Muscle of leg (tissue), 11 donors: Measurements from ENCODE around the gene CHST11. TPM values are rescaled to one million over a fixed set of nuclear protein-coding genes. Genes with fewer than 3 reads are reported as not detected.

ENCODE experiments used
- DNase-seq: peaks from one replicate; pipeline ENCODE4 v3.0.0; 2013
- H3K27ac ChIP-seq: one replicate; pipeline ENCODE4 v1.5.1; 2013; ENCODE audit warnings: mild to moderate bottlenecking, low read length, control low read depth
- H3K27me3 ChIP-seq: one replicate; pipeline ENCODE4 v1.6.1; 2013; ENCODE audit warnings: low read length; ENCODE audit not compliant: control insufficient read depth, insufficient read depth
- H3K36me3 ChIP-seq: one replicate; pipeline ENCODE4 v1.6.1; 2013; ENCODE audit warnings: low read length; ENCODE audit not compliant: control insufficient read depth, insufficient read depth
- H3K4me1 ChIP-seq: one replicate; pipeline ENCODE4 v1.6.1; 2013; ENCODE audit warnings: low read length; ENCODE audit not compliant: control insufficient read depth, insufficient read depth
- H3K4me3 ChIP-seq: one replicate; pipeline ENCODE4 v1.5.1; 2013; ENCODE audit warnings: low read length, control low read depth
- H3K9me3 ChIP-seq: replicated peaks from 2 replicates; pipeline ENCODE4 v1.6.1; 2013; ENCODE audit warnings: low read depth, low read length; ENCODE audit not compliant: control insufficient read depth
- WGBS: methylation state at CpG from one replicate; pipeline ENCODE4 v1.1.5; 2013; ENCODE audit warnings: missing lambda C conversion rate; ENCODE audit not compliant: insufficient coverage; 5-methylcytosine and 5-hydroxymethylcytosine counted together
- polyA plus RNA-seq, 8 donors: library from polyadenylated mRNA; unstranded; fragments of 120-200 nt; gene quantifications; one replicate each; pipeline versions ENCODE4 v1.2.1 to v1.2.3, GENCODE V29; 2013; ENCODE audit warnings: inconsistent platforms in 1 of 8, low replicate concordance in 1 of 8; ENCODE audit not compliant: insufficient read length in 8 of 8, insufficient read depth in 1 of 8
- total RNA-seq: library from RNA; stranded (reverse); fragments of 120-200 nt; gene quantifications from one replicate; pipeline ENCODE4 v1.2.4, GENCODE V29; 2013

Gene CHST11
- total and polyA plus RNA-seq, 9 donors: 1.1 to 3.9 (median 2.3) TPM

- Histone ChIP-seq H3K27me3 (no peaks in the 10 kb centered on the region), H3K27ac (no peak overlapping the region), H3K4me3 (no peak overlapping the region), H3K4me1 (peaks cover 29% of the 10 kb centered on the region), H3K9me3 (no peaks in the 10 kb centered on the region), H3K36me3 (no peaks in the 10 kb centered on the region)
- WGBS: 60% methylated on average over 1 of the region's 5 CpGs
- DNase-seq: no peak
Measured at GRCh38 chr12:104707194-104707593, 250.4 kb downstream of the CHST11 start.

- no peaks in the 10 kb centered on the region for H3K27me3 ChIP-seq
- 77% methylated on average over 7 of the region's 9 CpGs for WGBS
- H3K4me1 ChIP-seq: peaks cover 26% of the 10 kb centered on the region
- H3K9me3 ChIP-seq: no peaks in the 10 kb centered on the region
- H3K36me3 ChIP-seq: no peaks in the 10 kb centered on the region
- DNase-seq: no peak
- H3K27ac ChIP-seq: no peak overlapping the region
- H3K4me3 ChIP-seq: no peak overlapping the region
Measured at GRCh38 chr12:104707794-104708558, 251.2 kb downstream of the CHST11 start.

GRCh38 chr12:104708891-104709290 lies 252.1 kb downstream of the CHST11 start:
- WGBS: 86% methylated on average over 4 of the region's 7 CpGs

DNA sequence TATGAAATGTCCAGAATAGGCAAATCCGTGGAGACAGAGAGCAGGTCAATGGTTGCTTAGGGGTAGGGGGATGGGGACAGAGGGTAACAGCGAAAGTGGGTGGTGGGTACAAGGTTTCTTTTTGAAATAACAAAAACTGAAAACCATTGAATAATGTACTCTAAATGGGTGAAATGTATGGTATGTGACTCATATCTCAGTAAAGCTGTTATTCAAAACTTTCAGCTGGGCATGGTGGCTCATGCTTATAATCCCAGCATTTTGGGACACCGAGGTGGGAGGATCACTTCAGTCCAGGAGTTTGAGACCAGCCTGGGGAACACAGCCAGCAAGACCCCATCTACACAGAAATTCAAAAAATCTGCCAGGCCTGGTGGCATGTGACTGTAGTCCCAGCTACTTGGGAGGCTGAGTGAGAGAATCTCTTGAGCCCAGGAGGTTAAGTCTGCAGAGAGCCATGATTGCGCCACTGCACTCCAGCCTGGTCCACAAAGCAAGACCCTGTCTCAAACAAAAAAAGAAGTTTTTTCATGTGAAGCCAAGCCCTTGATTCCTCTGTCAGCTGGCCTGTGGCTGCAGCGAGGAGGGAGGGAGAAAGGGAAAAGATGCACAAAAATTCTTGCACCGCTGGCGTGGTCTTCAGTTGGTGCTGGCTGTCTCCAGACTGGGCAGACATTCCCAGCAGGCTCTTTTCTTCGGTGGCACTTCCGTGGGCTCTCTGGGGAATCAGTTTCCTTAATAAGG lies 253.1 kb downstream of the CHST11 start:
- no peaks in the 10 kb centered on the region for H3K36me3 ChIP-seq
- no peaks in the 10 kb centered on the region for H3K27me3 ChIP-seq
- H3K4me3 ChIP-seq: no peak overlapping the region
- no peaks in the 10 kb centered on the region for H3K9me3 ChIP-seq
- DNase-seq: no peak
- H3K4me1 ChIP-seq: peaks cover 18% of the 10 kb centered on the region
- 92% methylated on average over 7 of the region's 9 CpGs for WGBS
- no peak overlapping the region for H3K27ac ChIP-seq

More at GRCh38 chr12:104708891-104709290, 252.1 kb downstream of the CHST11 start:
- DNase-seq: no peak
- Histone ChIP-seq H3K36me3 (no peaks in the 10 kb centered on the region), H3K27ac (no peak overlapping the region), H3K27me3 (no peaks in the 10 kb centered on the region), H3K4me3 (no peak overlapping the region), H3K9me3 (no peaks in the 10 kb centered on the region), H3K4me1 (peaks cover 26% of the 10 kb centered on the region)

DNA sequence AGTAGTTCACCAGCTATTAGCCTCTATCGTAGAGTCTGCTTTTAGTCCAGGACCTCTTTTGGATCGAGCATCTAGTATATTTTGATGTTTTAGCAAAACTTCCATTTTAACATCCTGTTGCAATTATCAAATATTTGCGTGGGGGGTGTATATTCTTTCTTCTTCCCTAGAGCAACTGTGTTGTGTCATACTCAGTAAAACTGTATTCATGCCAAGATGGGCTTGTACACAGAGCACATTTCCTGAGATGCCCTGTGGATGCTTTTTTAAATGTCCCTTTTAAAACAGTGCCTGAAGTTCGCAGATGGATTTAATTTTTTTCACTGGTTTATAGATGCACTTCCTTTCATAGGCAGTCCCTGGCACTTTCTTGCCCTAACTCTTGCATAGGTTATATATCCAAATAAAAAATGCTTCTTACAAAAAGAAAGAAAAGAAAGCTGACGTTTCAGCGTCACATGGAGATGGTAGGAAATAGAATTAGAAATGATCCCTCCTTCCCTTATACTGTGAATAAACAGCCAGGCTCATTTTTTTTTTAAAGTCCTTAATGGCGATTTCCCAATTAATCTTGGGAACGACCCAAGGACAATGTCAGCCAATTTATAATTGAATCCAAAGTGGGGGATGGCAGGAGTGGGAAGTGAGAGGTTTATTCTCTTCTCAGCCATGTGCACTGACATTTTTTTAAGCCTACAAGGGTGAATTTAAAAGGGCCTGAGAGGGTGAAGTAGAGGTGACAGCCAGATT lies 254.4 kb downstream of the CHST11 start:
- no peak overlapping the region for H3K27ac ChIP-seq
- no peaks in the 10 kb centered on the region for H3K9me3 ChIP-seq
- H3K4me3 ChIP-seq: no peak overlapping the region
- peaks cover 23% of the 10 kb centered on the region for H3K4me1 ChIP-seq
- DNase-seq: peak; percentile 79
- no peaks in the 10 kb centered on the region for H3K27me3 ChIP-seq
- no CpG with 5 or more reads among the region's 8 CpGs for WGBS
- H3K36me3 ChIP-seq: no peaks in the 10 kb centered on the region

GRCh38 chr12:104712477-104712876 lies 255.7 kb downstream of the CHST11 start:
- peaks cover 23% of the 10 kb centered on the region for H3K4me1 ChIP-seq
- DNase-seq: no peak
- no peaks in the 10 kb centered on the region for H3K27me3 ChIP-seq
- H3K4me3 ChIP-seq: no peak overlapping the region
- H3K9me3 ChIP-seq: no peaks in the 10 kb centered on the region
- no peak overlapping the region for H3K27ac ChIP-seq
- WGBS: 60% methylated on average over 1 of the region's 6 CpGs
- no peaks in the 10 kb centered on the region for H3K36me3 ChIP-seq

- DNase-seq: no peak
- Histone ChIP-seq H3K36me3 (no peaks in the 10 kb centered on the region), H3K4me3 (no peak overlapping the region), H3K27ac (no peak overlapping the region), H3K27me3 (no peaks in the 10 kb centered on the region), H3K4me1 (peaks cover 23% of the 10 kb centered on the region), H3K9me3 (no peaks in the 10 kb centered on the region)
- no CpG with 5 or more reads among the region's 5 CpGs for WGBS
Measured at GRCh38 chr12:104712968-104713367, 256.2 kb downstream of the CHST11 start.

DNA sequence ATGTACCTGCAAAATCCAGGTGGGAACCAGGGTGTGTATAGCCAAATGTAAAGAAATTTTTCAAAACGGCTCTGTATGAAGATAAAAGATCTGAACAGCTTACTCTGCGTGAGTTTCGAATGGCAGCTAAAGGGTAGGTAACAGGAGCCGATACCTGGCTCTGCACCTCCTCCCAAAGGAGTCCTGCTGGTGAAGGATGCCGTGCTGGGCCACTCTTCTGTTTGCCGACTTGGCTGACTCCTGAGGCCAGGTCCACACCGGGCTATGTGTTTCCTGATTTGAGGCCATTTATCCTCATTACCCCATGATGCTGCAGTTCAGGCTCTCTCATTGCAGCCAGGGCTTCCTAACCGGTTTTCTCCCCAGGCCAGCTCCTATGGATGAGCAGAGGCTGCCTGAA lies 256.7 kb downstream of the CHST11 start:
- no peak for DNase-seq

GRCh38 chr12:104714369-104714768 lies 257.6 kb downstream of the CHST11 start:
- H3K27ac ChIP-seq: no peak overlapping the region
- H3K4me3 ChIP-seq: no peak overlapping the region
- no peaks in the 10 kb centered on the region for H3K36me3 ChIP-seq
- 99% methylated on average over 5 of the region's 6 CpGs for WGBS
- no peak for DNase-seq
- H3K27me3 ChIP-seq: peaks cover 3% of the 10 kb centered on the region
- no peaks in the 10 kb centered on the region for H3K9me3 ChIP-seq
- peaks cover 36% of the 10 kb centered on the region for H3K4me1 ChIP-seq

More for the DNA sequence above, 256.7 kb downstream of the CHST11 start:
- Histone ChIP-seq H3K27me3 (no peaks in the 10 kb centered on the region), H3K4me3 (no peak overlapping the region), H3K9me3 (no peaks in the 10 kb centered on the region), H3K4me1 (peaks cover 28% of the 10 kb centered on the region), H3K36me3 (no peaks in the 10 kb centered on the region), H3K27ac (no peak overlapping the region)
- 44% methylated on average over 8 of the region's 8 CpGs for WGBS

GRCh38 chr12:104716172-104716571 lies 259.4 kb downstream of the CHST11 start:
- 93% methylated on average over 4 of the region's 7 CpGs for WGBS

More at GRCh38 chr12:104716172-104716571, 259.4 kb downstream of the CHST11 start:
- no peak overlapping the region for H3K27ac ChIP-seq
- no peak overlapping the region for H3K4me3 ChIP-seq
- no peaks in the 10 kb centered on the region for H3K9me3 ChIP-seq
- no peaks in the 10 kb centered on the region for H3K36me3 ChIP-seq
- H3K4me1 ChIP-seq: peaks cover 47% of the 10 kb centered on the region
- DNase-seq: no peak
- peaks cover 3% of the 10 kb centered on the region for H3K27me3 ChIP-seq
